HUDEP-2 (cell line): Measurements from ENCODE around the gene TRMT44.

Experiments
- DNase-seq, 76 experiments: peaks; one replicate each; lab custom pipeline; 2025; ENCODE audit not compliant: unreplicated experiment in 76 of 76; lab: John Stamatoyannopoulos, UW

The TRMT44 gene

DNA sequence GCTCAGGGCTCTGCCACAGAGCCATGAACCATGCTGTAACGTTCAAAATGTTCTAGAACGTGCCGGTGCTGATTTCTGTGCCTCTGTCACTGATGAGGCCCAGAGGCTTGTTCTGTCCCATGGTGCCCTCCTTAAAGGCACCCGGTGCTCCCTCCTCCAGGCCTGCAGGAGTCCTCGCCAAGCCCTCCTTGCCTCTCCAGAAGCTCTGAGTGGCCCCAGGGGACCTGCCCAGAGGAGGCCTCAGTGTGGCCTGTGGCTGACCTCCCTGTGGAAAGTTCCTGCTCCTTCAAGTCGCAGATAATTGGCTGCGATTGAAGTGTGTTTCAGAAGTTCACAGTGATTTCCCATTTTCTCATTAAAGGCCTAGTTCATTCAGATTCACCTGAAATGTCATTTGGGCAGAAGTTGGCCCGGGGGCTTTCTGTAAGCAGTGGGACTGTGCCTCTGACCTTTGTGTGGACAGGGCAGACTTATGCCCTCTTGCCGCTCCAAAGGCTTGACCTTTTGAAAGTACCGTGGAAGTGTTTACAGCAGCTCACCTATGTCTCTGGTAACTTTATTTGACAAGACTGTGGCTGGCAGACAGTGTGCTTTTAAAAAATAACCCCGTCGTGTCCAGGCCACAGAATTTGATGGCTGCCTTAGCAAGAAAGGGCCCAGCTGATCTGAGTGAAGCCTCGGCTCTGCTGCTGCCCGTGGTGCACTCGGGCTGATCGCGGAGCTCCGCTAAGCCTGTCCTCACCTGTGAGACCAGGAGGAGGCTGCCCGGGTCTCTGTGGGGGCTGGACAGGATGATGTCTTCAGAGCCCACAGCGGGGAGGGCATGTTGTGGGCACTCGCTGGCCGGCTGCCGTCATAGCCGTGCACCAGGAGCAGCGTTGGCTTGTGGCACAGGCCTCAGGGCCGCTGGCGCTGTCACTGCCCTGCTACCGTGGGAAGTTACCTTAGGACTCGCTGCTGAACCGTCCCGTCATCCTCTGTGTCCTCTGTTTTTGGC lies 25.3 kb downstream of the TRMT44 start:
- DNase-seq = no peak

DNA sequence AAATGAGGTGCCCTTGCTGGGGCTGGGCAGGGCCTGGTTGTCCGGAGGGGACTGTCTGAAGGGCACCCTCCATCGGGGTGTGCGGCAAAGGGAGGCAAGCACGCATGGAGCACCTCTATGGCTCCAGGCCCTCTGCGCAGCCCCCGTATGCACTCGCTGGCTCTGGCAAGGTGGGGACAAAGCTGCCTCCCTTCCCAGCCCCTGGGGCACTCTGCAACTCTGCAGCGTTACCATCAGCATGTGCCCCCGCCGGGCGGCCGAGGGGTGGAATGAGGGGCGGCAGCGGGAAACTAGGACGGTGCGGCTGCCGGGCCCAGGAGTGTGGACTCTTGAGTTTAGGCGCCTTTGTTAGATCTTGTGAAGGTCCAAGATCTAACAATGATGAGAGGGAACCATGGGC lies 26.4 kb downstream of the TRMT44 start:
- DNase-seq = no peak

DNA sequence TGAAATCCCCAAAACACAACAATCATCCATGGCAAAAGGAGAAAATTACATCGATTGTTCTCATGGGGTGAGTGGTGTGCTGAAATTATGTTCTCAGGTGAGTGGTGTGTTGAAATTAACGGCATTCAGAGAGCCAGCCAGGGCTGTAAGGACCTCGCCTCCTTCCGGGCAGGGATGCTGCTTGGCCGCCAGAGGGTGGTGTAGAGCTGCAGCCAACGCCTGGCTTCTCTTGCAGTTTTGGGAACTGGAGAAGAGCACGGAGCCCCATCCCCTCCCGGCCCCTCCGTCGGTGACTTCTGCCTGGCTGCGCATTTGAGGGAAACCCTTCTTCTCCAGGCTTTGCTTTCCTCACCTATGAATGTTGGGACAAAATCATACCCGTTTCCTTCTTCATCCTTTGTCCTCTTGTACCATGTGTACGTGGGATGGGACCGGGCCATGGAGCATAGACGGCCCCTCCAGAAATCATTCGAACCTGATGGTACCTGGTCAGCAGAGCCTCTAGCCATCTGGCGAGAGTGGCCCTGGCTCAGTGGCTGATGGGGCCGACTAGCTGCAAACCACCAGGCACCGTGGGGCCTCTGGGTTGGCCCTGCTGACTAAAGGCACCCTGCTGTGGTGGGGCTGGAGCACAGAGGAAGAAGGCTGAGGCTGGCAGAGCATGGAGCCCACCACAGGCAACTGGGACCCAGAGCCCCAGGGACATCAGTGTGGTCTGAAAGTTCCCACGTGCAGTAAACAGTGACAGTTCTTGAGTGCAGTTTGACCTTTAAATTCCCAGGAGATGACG lies 28.4 kb downstream of the TRMT44 start:
- peak in 46 of 76 experiments; percentile 4 to 59 (median 26) for DNase-seq

DNA sequence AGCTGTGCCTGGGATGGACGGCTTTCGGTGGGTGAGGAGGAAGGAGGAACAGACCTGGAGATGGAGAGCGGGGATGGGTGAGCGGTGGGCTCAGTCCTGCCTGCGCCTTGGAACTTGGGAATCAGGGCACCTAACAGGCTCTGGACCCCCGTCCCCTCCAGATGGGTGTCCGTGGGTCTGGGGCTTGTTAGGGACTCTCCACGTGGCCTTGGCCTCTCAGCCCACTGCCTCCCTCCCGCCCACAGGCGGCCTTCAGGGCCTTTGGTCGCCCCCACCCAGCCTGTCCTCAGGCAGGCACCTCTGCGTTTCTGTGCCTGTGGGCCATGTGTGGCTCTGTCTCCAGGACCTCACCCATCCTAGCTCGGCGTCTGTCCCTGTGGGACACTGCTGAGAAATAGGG lies 29.0 kb downstream of the TRMT44 start:
- no peak for DNase-seq

DNA sequence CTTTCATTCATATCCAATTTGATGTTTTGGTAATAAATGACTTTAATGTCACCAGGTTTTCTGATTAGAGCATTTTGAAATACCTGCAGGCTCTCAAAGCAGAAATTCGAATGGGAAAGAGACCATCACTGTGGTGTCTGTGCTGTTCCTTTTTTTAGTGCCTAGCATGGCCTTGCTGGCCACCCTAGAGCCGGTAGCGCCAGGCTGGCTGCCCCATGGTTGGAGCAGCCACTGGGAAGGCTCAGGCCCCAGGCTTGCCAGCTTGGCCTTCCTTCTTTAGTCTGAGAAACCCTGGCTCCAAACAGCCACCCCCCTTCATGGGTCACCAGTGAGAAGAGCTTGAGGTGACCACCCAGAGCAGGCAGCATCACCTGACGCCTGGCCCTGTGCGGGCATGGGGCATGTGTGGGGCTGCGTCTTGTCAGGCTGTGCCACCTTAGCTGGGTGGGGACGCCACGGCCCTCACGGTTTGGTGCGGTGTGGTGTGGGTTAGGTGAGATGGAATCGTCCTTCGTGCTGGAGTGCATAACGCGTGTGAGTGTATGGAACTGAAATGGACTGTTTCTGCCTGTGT lies 30.0 kb downstream of the TRMT44 start:
- no peak for DNase-seq

DNA sequence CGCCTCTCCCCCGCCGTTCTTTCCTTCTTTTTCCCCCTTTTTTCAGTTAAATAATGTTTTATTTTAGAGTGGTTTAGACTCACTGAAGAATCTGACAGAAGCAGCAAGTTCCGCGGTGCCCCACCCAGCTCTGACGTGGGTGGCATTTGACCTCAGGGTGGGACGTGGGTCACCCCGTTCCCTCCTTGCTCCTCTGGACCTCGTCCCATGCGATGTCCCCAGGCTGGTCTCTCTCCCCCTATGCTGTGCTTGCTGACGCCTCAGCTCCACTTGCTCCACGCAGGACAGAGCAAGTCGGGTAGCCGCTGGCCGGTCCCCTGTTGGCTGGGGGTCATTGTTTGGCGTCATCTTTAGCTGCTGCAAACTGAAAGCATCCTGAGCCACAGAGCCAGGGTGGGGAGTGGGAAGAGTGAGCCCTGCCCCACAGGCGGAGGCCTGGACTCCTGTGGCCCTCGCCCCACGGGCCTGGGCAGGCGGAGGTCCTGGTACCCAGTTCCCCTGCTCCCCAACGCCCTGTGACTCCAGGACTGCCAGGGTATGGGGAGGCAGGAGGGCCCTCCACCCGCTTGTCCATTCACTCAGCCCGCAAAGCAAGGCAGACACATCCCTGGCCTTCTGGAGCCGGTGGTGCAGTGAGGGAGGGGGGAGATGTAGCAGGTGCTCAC lies 30.8 kb downstream of the TRMT44 start:
- no peak for DNase-seq

DNA sequence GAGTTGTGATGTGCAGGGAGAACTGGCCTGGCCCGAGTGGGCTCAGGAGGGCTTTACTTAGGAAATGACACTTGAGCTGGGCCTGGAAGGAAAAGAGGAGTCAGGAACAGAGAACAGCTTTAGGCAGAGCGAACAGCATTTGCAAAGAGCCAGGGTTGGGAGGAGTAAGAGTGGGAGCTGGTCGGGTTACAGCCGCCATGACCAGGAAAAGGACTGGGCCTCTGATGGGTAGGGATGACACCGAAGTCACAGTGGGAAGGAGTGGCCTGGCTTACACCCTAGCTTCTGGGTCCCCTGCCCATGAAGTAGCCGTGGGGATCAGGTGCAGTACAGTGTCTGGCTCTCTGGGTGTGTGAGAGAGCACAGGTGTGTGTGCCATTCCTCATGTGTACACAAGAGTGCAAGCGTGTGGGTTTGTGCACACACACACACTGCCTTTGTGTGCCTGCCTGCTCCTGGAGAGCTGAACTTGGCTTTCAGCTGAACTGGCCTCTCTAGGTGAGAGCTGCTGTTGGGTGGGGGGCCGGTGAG lies 31.6 kb downstream of the TRMT44 start:
- DNase-seq = no peak

DNA sequence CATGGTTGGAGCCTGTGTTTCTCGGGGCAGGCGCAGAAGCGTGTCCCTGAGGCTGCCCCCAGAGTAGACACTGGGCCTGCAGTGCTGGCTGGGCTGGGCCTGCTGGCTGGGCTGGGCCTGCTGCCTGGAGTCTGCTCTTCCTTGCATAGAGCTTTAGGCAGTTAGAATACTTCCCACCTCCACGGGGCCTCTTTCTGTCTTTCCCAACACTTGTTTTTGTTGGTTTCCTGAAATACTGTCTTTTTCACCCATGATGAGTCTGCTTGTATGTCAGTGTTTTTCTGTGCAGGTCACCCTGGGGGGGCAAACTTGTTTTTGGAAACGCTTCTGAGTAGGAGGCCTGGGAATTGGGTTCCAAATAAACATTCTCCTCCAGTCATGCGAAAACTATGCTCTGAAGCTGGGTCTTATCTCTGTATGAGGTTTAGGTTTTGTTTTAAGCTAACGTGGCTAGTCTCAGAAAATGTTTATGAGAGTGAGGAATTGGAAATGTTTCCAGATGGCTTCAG lies 32.2 kb downstream of the TRMT44 start:
- DNase-seq = no peak

DNA sequence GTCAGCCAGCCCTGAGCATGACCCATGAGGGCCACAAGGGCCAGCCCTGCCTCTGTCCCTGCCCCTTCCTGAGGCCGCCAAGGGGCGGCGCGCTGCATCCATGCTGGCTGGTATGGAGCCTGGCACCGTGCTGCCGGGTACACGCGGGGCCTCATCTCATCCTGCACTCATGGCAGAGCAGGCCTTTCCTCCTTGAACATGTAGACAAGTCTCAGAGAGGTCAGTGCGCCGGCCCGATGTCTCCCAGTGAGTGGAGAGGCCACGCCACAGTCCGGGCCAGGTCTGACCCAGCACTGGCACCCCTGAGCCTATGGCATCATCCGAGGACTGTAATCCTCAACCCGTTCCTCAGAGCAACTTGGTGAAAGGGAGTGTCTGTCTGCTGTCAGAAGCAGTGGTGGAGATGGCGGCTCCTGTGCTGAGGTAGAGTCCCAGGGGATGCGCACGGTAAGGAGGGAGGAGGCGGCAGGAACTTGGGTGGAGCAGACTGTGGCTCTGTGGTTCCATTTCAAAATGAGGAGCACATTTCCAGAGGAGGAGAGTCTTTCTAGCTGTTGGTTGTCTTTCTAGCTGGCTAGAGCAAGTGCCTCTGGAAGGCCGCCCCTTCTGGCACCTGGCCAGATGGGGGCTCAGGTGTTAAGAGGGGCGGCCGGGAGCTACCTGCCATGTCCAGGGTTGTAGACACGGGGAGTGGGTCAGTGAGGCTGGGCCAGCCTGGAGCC lies 32.8 kb downstream of the TRMT44 start:
- DNase-seq = no peak

DNA sequence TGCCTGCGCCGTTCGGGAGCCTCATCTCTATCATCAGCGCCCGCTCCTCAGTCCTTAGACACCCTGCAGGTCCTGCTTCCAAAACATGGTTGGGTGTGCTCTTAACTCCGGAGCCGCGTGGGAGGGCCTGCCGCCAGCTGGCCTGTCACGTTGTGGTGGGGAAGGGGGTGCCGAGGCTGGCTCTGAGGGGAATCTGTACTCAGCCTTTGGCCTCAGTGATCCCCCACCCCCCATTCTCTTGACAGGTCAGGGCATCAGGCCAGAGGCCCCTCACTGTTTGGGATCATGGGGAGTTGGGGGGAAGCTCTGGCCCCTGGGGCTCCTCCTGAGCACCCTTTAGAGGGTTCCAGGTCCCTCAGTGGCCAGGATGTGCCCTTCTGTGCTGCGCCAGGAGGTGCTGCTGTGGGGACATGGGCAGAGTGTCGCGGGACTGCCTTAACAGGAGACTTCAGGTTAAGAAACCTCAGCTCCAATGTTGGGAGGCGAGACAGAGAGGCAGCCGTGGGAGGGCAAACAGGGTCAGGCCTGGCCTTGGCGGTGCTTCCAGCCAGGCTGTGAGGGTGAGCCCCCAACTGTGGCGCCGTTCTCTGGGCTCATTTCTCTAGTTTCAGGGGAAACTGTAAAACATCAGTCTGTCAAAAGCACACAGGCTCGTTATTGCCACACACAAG lies 33.5 kb downstream of the TRMT44 start:
- DNase-seq = no peak

DNA sequence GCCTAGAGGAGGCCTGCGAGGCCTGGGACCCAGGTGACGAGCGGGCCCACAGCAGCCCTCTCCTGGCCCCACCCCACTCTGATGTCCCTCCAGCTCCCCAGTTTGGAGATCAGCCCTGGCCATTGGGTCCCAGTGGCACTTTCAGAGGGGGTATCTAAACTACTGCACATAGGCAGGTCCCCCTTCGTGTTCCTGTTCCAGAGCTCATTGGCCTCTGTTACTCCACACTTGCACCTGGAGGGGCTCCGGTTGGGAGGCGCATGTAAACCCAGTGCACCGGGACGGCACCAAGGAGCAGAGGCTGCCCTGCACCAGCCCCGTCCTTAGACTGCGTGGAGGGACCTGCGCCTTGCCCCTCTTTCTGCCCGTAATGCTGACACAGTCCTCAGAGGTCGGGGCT lies 34.3 kb downstream of the TRMT44 start:
- no peak for DNase-seq

DNA sequence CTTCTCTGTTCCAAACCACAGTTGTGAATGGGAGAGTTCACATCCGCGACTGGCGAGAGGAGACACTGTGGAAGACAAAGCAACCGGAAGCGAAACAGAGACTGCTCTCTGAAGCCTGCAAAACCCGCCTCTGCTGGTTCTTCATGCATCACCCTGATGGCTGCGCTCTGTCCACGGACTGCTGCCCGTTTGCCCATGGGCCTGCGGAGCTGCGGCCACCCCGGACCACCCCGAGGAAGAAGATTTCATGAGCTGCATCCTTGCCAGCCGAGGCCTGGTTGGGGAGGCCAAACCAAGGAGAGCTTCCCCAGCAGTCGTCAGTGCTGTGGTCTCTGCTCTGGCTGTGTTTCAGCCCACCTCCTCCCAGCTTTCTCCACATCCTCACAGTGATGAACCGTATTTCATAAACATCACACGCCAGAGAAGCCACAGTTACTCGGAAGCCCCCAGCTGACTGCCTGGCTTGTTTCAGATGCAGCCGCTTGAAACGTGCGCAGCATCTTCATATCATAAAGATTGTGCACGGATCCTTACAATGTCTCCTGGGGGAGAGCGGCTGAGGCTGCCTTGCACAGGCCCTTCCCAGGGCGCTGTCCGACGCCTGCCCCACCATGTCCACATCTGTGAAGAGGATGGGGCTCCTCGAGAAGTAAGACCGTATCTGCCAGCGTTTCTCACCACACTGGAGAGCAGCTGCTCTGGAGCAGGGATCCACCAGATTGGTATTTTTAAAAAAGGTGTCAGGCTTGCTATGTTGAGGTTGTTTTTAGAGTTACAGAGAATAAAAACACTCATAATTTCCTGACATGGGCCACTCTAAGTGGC lies 35.4 kb downstream of the TRMT44 start:
- no peak for DNase-seq

DNA sequence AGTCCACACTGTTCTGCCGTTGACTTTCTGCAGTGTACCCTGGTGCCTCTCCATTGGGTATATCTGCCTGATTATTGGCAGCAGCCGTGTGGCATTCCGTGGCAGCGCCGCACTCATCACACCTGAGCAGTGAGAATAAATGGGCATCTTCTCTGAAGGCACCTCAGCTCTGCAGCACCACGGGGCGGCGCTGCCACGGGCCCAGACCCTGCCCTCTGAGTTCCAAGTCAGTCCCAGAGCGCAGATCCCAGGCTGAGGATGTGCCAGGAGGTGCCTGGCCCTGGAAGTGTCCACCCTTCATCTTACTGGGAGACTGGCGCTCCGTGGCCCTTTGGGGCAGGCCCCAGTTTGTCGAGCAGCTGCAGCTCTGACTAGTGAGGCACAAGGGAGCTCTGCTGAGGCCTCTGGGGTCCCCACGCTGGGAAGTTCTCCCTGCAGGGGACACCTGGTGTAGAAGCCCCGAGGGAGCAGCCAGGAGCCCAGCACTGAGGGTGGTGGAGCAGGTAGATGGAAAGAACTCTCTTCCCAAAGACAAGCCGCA lies 36.6 kb downstream of the TRMT44 start:
- no peak for DNase-seq

DNA sequence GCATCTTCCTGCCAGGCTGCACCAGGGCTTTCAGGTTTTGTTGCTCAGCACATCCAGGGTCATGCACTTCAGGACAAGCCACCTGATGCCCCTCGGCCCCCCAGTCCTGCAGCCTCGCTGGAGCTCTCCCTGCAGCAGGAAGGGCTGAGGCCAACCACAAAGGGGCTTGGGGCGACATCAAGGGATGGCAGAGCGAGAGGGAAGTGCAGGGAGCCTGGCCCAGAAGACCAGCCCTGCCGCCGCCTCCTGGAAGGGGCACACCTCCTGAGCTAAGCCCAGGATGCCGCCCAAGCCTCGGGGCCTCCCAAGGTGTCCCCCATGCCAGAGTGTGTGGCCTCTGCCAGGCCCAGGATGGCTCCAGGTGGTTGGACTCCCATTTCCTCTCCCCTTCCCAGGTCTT lies 37.1 kb downstream of the TRMT44 start:
- DNase-seq = no peak

DNA sequence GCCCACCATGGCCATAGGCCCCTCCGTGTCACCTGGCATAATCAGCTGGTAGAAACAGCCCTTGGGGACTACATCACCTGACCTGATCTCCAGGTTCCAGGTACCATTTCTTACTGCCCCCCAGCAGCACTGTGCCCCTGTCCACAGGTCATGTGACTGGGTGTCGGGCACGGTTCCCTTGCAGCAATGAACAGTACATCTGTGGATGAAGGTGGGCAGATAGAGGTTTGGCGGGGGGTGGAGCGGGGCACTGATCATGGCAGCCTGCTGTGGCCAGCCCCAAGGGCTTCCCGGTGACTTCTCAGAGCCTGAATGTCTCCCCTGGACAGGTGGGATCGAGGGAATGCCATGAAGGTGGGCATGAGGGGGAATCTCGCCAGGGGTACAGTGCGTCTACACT lies 37.8 kb downstream of the TRMT44 start:
- DNase-seq = no peak

DNA sequence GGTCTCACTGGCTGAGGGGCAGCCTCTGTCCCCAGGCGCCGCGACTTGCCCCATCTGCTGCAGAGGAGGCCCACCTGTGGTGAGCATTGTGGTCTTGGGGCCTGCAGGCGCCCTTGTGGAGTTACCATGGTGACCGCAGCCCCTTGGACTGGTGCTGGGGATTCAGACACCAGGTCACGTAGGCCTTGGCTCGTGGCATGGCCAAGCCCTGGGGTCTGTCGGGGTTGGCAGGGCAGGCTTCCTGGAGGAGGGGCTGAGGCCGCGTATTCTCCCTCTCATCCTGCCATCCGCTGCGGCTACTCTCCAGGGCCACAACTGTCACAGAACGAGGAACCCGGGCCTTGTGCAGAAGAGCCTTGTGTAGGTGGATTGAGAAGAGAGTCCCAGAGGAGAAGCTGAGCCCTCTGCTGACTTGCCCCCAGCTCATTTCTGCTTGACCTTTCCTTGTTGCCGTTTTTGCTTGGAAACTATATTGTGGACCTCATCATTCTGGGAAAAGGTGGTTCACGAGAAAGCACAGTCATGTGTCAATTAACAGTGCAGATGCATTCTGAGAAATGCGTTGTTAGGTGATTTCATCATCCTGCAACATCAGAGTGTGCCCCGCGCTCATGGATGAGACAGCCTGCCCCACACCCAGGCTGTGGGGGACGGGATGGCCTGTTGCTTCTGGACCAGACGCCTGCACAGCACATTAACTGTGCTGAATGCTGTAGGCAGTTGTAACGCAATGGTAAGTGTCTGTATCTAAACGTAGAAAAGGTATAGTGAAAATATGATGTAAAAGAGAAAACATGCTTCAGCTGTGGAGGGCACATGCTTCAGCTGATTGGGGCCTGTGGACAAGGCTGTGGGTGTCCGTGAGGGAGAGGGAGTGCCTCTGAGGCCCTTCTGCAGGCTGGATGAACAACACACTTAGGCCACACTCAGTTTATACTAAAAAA lies 38.5 kb downstream of the TRMT44 start:
- no peak for DNase-seq

DNA sequence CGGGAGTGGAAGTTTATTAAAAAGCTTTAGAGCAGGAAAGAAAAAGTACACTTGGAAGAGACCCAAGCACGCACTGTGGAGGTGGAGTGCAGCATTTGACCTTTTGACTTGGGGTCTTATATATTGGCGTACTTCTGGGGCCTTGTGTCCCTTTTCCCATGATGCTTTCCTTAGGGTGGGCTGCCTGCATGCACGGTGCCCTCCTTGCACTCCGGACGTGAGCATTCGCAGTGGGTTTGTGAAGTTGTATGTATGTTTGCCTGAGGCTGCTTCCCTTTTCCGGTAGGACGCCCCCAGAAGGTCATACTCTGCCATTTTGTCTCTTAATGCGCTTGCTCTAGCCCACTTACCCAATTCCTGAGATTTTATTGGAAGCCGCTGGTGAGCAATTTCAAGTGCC lies 39.6 kb downstream of the TRMT44 start:
- no peak for DNase-seq
